ENCODE data around the gene GRPEL1.

GRPEL1 gene

DNA sequence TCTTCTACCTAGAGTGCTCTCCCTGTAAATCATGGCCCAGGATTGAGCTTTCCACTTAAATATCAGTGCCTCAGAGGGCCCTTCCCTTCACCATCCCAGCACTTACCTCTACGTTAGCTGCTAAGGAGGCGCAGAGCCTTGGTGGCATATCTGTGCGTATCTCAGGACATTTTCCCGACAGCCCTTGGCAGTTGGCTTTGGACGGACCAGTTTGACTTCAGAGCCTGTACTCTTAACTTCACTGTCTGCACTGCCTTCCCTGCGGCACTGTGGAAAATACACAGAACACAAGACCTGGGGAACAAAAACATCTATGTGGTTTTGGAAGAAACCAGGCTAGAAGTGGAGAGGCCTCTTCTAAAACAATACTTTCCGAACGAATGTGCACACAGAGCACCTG lies 22.3 kb downstream of the GRPEL1 start:
- DNase-seq (ENCODE audit: low read depth, low spot score), result no peak

DNA sequence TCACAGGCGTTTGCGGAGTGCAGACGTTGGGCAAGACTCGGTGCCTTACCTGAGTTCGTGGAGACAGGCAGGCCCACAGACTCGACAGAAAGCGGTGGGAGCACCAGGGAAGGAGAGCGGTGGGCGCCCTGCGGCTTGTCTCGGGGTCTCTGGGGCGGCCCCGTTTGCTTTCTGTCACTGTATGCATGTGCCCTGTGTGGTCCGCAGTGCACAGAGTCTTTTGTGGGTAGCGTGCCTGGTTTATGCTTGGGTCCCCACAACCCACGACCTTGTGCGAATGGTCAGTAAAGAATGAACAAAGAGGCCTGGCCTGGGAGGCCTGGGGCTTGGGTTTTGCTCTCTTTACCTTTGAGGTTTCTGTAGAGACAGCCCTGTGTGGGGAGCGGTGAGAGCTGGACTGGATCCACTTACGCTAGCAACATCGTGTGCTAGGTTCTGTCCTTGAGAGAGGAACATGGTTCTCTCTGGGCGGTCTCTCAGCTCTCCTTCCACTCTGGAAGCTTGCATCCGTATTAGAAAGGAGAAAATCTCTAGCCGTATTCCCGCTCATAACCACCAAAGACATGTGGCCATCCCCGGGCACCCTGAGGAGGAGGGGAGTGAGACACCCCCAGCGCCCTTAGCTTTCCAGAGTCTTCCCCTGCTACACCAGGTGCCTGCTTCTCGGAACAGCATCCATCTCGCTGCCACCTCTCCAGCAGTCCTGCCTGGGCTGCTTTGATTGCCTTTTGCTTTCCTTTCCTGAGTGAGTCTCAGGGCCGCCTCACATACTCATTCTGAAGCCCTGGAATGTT lies 23.5 kb downstream of the GRPEL1 start:
- no peak for DNase-seq (ENCODE audit: low read depth, low spot score)

DNA sequence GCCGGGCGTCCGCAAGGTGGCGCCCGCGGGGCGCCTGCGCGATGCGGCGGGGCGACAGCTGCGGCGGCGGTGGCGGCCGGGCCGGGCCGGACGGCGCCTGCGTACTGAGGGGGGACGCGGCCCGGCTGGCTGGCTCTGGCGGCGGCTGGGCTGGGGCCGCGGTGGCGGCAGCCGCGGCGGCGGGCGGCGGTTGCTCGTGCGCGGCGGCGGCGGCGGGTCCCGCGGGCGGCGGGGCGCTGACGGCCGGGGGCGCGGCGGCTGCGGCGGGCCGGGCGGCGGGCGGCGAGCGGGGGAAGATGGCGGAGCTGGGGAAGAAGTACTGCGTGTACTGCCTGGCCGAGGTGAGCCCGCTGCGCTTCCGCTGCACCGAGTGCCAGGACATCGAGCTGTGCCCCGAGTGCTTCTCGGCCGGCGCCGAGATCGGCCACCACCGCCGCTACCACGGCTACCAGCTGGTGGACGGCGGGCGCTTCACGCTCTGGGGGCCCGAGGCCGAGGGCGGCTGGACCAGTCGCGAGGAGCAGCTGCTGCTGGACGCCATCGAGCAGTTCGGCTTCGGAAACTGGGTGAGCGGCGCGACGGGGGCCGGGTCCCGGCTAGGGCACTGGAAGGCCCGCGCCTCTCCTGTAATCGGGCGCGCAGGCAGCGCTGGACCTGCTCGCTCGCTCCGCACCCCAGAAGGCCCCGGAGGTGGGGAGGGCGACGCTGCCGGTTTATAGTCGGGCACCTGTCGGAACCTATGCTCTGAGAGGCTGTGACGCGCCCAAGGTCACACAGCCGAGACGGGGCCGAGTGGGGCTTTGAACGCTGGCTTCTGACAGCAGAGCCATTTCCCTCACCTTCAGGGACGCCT lies 24.4 kb downstream of the GRPEL1 start, which contains the start of gene TADA2B:
TSS of gene TADA2B (plus strand) at position 89 of the 853 bp plus-strand sequence. CDS start at position 297, 208 bp downstream.
- DNase-seq (ENCODE audit: low read depth, low spot score), result peak; percentile 25

DNA sequence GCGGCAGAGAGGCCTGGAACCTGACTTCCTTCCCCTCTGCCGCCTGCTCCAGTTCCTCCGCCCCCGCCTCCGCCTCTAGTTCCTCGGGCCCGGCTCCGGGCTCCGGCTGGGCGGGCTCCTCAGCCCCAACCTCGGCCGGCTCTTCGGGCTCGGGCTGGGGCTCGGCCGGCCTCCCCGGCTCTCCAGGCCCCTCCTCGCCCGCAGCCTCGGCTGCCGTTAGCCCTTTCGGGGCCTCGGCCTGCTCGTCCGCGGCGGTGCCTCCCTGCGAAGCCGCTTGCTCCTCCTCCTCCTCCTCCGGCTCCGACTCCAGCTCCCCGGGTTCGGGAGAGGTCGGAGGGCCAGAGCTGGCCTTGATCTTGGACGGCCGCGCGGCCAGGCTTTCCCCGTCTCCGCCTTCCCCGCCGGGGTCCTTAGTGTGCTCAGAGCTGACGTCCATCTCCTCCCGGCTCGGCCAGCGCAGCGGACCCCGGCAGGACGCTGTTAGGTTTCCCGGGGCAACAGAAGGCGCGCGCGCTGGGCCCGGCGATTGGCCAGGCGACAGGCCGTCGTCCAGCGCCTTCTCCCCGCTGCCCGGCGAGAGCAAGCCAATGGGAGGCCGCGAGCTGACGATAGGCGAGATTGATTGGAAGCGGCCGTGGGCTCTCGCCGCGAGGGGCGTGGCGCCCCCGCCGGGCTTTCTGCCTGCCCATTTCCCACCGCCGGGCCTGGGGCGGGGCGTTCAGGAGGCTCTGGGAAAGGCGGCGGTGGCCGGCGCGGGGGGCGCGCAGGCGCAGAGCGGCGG lies 25.2 kb downstream of the GRPEL1 start:
- DNase-seq (ENCODE audit: low read depth, low spot score), result peak; percentile 81

DNA sequence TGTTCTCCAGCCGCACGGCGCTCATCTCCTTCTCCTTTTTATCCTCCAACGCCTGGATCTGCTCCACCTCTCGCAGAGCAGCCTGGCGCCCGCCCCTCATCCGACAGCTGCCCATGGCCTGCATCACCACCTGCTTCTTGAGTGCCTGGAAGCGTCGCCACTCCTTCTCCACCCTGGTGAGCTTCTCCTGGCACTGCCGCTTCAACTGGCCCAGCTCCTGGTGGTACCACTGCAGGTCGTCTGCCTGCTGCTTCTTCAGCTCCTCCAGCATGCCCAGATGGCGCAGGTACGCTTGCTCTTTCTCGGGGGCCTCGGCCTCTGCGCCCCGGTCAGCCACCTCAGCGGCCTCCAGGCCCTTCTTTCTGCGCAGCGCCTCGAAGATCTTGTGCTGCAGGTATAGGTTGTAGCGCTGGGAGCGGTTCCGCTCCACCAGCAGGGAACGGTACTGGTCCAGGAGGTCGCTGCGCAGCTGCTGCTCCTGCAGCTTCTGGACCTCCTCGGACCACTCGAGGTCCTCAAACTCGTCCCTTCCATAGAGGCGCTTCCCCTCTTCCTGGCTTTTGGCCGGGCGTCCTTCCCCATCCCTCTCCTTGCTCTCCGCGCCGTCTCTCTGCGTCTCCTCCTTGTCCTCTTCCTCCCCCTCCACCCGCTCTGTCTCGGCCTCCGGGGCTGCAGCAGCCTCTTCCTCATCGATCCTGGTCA lies 25.9 kb downstream of the GRPEL1 start:
- DNase-seq (ENCODE audit: low read depth, low spot score), result no peak

DNA sequence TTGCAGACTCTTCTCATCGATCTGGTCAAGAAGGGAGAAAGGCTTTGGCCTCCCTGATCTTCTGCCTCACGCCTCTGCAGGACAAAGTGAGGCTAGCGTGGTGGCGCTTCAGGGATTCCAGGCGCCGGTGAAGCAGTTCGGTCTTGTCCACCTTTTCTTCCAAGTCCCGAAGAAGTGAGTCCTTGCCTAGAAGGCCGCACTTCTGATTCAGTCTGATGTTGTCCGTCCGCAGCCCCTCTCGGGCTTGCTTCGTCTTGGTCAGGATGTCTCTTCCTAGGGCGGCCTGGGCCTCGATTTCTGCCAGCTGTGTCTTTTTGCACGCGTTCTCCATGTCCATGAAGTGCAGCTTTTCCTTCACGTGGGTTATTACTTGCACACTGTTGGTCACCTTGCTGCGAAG lies 26.6 kb downstream of the GRPEL1 start:
- no peak for DNase-seq (ENCODE audit: low read depth, low spot score)

DNA sequence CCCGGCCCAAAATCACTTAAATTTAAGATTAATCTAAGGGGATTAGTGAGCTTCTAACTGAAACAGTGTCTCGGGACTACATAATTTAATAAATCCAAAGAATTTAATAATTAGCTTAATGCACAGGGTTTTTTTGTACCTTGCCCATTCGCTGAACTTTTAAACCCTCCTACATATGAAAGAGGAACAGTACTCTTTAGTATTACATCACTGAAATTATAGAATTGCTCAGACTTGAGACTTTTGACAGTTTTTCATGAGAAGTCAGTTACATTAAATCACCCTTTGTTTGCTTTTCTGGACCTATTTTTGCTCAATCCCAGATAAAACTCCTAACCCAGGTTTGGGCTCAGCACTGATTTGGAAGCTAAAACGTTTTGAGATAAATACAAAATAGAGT lies 27.1 kb downstream of the GRPEL1 start:
- DNase-seq (ENCODE audit: low read depth, low spot score), result no peak

DNA sequence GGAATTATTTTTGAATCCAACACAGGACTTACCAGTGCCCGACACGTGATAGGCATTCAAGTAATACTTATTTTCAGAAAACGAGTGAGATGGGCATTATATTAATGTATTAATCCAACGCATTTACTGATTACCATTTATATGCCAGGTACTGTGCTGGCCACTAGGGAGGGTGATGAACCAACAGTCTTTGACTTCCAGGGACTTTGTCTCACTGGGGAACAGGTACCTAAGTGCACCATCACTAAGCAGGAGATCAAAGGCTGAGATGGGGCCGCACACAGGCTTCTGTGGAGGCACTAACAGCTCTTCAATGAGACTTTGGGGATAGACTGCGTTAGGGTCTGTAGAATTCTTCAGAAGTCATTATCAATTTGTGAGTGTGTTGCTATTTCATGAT lies 30.4 kb downstream of the GRPEL1 start:
- no peak for DNase-seq (ENCODE audit: low read depth, low spot score)

DNA sequence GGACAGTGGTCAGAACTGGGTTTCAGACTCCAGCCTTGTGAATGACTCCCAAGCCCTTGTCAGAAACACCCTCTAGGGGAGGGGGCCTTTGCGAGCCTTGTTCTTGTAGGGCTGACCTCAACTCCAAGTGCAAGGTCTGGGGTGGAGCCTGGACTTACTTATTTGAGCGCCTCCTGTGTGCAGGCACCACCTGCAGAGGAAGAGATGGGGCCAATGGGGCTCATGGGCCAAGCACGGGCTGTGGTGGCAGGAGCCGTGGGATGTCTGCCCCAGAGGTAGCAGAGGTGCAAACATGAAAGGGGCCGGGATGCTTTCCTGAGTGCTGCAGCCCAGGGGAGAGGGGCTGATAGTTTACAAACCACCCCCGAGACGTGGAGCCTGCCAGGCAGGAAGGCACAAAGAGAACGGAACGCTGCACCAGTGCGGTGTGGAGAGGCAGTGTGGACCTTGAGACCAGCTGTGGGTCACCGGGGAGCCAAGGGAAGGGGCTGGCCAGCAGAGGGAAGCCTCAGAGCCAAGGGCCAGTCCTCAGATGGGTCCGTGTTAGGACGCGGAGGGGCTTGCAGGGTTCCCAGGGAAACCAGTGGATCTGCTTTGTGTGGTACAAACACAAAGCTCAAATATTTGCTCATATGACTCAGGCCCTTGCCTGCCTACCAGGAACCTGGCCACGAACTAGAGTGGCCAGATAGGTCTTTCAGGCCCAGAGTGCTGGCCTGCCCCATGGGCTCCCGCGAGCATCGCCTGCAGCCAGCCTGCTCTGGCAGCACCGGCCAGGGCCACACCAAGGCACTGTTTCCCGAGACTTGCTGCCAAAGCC lies 33.4 kb downstream of the GRPEL1 start:
- DNase-seq (ENCODE audit: low read depth, low spot score), result no peak

DNA sequence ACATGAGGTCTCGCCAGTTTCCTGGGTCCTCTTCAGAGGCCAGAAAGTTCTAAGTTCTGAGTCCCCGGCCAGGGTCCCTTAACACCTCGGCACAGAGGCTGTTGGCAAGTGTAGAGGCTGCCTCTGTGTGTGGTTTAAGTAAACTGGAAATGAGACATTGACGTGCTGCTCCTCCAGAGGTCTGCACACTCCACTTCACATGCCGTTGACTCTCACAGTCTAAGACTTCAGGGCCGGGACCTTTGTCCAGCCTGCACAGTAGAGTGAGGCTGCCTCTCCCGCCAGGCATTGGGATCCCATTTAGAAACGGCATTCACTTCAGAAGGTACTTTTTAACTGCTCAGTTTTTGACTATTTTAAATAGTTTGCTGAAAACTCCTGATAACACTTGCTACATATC lies 35.3 kb downstream of the GRPEL1 start:
- DNase-seq (ENCODE audit: low read depth, low spot score), result no peak

DNA sequence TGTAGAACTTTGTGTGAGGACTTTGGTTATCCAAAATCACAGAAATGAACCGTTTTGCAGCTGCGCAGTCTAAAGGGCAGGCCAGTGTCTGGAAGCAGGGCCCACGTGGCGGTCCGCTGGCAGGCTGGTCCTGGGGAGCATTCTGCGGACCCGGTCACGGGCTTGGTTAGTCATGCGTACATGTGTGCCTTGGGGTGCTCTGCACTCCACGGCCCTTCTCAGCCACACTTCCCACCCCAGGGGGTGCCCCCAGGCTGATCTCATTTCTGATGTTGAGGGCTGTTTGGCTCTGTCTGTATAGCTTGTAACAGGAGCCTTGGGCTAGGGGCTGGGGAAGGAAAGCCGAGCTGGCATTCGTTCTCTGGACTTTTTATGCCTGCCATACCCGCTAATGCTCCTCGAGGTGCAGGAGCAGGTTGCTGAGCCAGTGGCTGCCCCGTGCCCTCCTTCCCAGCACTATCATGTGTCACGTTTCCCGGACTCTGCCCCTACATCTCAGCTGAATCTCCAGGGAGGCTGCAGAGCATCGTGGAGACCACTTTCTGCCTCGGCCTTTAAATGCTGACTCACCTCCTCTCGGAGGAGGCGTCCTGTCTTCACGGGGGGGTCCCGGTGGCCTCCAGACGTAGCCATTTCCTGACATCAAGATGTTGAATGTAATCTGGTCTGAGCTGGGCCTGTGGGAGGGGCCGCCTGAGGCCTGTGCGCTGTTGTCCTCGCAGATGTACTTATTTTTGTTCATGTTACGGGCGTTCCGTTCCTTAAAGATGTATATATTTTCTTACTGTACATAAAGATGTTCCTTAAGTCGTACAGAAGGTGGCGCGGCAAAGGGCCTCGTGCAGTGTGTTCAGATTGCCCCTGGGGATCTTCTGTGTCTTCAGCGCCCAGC lies 36.1 kb downstream of the GRPEL1 start:
- no peak for DNase-seq (ENCODE audit: low read depth, low spot score)

DNA sequence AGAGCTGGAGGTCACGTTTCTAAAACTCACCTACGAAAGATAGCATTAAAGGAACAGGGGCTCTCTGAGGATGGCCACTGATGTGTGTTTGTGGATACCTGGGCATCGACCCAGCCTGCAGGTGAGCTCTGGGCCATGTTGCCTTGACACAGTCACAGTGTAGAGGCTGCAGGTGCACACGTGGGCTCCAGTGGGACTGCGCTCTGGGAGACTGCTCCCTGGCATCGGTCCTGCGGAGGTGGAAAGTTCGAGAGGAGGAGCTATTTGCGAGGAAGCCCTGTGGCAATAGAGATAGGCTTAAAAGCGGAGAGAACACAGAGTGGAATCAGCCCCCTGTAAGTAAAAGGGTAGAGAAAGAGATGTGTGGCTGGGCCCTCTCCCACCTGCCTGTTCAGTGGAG lies 37.0 kb downstream of the GRPEL1 start:
- DNase-seq (ENCODE audit: low read depth, low spot score), result no peak

DNA sequence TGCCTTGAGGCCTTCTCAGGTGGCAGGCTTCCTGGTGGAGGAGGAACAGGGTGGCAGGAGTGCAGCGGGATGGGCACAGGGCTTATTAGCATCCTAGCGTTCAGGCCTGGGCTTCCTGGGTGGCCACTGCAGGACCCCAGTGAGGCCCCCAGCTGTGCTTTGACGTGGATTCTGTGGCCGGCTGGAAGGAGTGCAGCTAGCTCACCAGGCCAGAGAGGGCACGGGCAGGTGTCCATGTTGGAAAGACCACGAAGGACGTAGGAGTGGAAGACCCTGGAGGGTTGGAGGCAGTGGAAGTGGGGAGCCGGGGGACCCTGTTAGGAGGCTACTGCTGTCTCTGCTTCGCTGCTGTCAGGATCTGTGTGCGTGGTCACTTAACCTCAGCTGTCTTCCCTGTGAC lies 37.9 kb downstream of the GRPEL1 start:
- DNase-seq (ENCODE audit: low read depth, low spot score), result no peak

DNA sequence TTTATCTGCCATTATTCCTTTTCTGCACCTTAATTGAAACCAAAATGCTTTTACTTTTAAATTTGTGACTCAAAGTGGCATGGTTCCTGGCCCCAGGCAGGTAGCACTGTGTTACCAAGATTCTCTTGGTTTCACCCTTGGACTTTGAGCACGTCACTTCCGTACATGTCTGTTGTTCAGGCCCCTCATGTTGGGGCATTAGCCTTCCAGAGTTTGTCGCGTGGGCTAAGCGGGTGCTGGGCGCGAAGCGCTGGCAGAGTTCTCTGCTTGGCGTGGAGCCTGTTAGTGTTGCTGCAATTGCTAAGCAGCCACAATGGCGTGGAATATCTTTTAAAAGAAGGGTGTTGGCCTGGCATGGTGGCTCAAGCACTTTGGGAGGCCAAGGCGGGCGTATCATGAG lies 38.7 kb downstream of the GRPEL1 start:
- no peak for DNase-seq (ENCODE audit: low read depth, low spot score)

DNA sequence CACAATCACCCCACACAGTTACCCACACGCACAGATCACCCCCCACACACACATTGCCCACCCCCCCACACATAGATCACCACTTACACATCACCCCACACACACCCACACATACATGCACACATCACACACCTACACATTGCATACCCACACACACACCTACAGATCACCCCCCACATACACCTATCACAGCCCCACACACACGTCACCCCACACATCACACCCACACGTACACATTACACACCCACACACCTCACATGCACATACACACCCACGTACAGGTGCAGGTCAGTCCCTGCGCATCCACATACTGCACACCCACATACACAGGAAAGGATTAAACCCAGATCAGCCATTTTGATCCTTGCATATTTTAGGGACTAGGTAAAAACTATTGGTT lies 40.0 kb downstream of the GRPEL1 start:
- no peak for DNase-seq (ENCODE audit: low read depth, low spot score)

DNA sequence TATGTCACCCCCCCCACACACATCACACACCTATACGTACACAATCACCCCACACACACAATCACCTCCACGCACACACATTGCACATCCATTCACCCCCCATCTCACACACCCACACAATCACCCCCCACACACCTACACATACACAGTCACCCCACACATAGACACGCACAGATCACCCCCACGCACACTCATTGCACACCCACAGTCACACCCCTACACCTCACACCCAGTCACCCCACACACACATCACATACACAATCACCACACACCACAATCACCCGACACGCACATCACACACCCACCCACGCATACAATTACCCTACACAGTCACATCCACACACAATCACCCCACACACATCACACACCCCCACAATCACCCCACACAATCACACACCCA lies 40.6 kb downstream of the GRPEL1 start:
- DNase-seq (ENCODE audit: low read depth, low spot score), result no peak

DNA sequence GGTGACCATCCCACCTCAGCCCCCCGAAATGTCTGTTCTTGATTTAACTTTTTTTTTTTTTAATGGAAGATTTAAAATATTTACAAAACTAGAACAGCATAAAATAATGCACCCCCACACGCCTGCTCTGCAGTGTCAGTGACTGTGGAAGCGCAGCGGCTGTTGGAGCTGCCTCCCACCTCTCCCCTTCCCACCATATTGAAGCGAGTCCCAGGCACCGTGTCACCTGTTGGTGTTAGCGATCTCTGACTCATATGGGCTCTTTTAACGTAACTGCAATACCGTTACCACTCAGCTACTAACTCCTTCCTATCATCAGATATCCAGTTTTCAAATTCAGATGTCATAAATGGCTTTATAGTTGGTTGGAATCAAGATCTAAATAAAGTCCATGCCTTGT lies 41.8 kb downstream of the GRPEL1 start:
- DNase-seq (ENCODE audit: low read depth, low spot score), result no peak

DNA sequence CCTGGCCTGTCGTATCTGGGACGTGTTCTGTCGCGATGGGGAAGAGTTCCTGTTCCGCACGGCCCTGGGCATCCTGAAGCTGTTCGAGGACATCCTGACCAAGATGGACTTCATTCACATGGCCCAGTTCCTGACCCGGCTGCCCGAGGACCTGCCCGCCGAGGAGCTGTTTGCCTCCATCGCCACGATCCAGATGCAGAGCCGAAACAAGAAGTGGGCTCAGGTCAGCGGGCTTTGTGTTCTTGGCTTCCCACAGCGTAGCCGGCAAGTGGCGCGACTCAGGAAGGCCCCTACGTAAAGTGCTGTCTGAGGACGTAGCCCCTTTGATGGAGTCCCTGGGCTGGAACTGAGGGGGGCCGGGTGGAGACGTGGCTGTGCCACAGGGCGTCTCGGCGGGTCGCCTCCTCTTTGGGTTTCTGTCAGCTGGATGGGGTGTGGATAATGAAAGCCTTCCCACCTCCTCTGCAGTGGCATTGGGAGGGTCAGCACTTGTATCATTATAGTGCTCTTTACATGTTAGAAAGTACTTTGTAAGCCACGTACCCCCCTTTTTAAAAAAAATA lies 42.7 kb downstream of the GRPEL1 start:
- no peak for DNase-seq (ENCODE audit: low read depth, low spot score)

DNA sequence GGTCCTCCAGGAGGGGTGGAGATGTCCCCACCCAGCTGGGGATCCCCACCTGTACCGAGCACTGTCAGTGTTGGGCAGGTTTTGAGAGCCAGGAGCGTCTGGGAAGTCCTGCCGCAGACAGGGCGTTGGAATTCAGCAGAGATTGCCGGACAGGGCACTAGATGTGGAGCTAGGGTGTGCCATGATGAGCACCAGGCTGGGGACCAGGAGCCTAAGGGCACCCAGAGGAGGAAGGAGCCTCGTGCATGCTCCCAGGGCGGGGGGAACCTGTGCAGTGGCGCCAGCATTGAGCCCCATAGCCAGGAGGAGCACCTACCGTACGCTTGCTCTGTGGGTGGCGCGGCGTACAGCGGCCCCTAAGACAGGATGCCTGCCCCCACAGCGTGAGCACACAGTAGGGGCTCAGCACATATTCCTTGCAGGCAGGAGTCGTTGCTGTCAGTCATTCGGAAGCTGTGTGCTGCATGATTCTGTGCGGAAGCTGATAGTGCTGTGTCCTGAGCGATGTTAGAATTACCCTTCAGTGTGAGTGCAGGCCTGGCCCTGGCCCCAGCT lies 43.5 kb downstream of the GRPEL1 start:
- no peak for DNase-seq (ENCODE audit: low read depth, low spot score)
